Activated T-cell treated with anti-CD3 and anti-CD28 coated beads, Interleukin-2, amount 50 U/mL, for 4 hours (primary cell): ENCODE results near the gene PAK2. TPM values are rescaled to one million over a fixed set of nuclear protein-coding genes. Genes with fewer than 3 reads are reported as not detected.

Source experiments
- ATAC-seq, 2 donors: fragments of 200-7000 bp; cut with Tn5 transposase; one replicate each; pipeline ENCODE4 v1.10.0; 2021
- DNase-seq: peaks from one replicate; pipeline ENCODE4 v3.0.0-alpha.2; 2020
- H3K27me3 Mint-ChIP-seq: one replicate; pipeline ENCODE4 v1.8.0; 2021; ENCODE audit warnings: low read depth, mixed read lengths
- H3K36me3 Mint-ChIP-seq: one replicate; pipeline ENCODE4 v1.8.0; 2022; ENCODE audit warnings: mixed read lengths; ENCODE audit not compliant: insufficient read depth
- H3K4me1 Mint-ChIP-seq: one replicate; pipeline ENCODE4 v1.8.0; 2021; ENCODE audit warnings: low read depth, mixed read lengths
- H3K4me3 Mint-ChIP-seq: one replicate; pipeline ENCODE4 v1.8.0; 2021; ENCODE audit warnings: mild to moderate bottlenecking, moderate library complexity, mixed read lengths
- H3K9me3 Mint-ChIP-seq: one replicate; pipeline ENCODE4 v1.8.0; 2021; ENCODE audit warnings: mixed read lengths
- total RNA-seq, 3 donors: library from RNA; stranded (reverse); gene quantifications; one replicate each; pipeline ENCODE4 v1.2.1, GENCODE V29; 2021

Gene PAK2
- total RNA-seq, 3 donors from 2014 or later = 60.1 to 71.1 (median 65.8) TPM

GRCh38 chr3:196754091-196754981, 14.7 kb downstream of the PAK2 start:
- Mint-ChIP-seq H3K4me1 (peaks cover 63% of the 10 kb centered on the region), H3K4me3 (no peak overlapping the region), H3K9me3 (peaks cover 3% of the 10 kb centered on the region), H3K36me3 (peaks cover 37% of the 10 kb centered on the region), H3K27me3 (no peaks in the 10 kb centered on the region)
- DNase-seq = no peak
- peak in 1 of 2 donors; percentile 23 for ATAC-seq

GRCh38 chr3:196756732-196757131, 17.1 kb downstream of the PAK2 start:
- H3K4me3 Mint-ChIP-seq = no peak overlapping the region
- peaks cover 33% of the 10 kb centered on the region for H3K36me3 Mint-ChIP-seq
- DNase-seq (no peak), ATAC-seq (no peak)
- H3K9me3 Mint-ChIP-seq = peaks cover 3% of the 10 kb centered on the region
- H3K27me3 Mint-ChIP-seq = no peaks in the 10 kb centered on the region
- H3K4me1 Mint-ChIP-seq = peaks cover 55% of the 10 kb centered on the region

- H3K4me3 Mint-ChIP-seq = no peak overlapping the region
Observed at GRCh38 chr3:196757876-196758739, 18.5 kb downstream of the PAK2 start.

GRCh38 chr3:196763179-196763578, 23.5 kb downstream of the PAK2 start:
- Mint-ChIP-seq H3K4me1 (peaks cover 28% of the 10 kb centered on the region), H3K9me3 (no peaks in the 10 kb centered on the region), H3K4me3 (no peak overlapping the region), H3K27me3 (no peaks in the 10 kb centered on the region), H3K36me3 (peaks cover 17% of the 10 kb centered on the region)
- ATAC-seq (no peak), DNase-seq (no peak)

More at GRCh38 chr3:196757876-196758739, 18.5 kb downstream of the PAK2 start:
- H3K4me1 Mint-ChIP-seq = peaks cover 50% of the 10 kb centered on the region
- H3K36me3 Mint-ChIP-seq = peaks cover 36% of the 10 kb centered on the region
- no peak for DNase-seq
- ATAC-seq = peak; percentile 58 to 69
- no peaks in the 10 kb centered on the region for H3K27me3 Mint-ChIP-seq
- peaks cover 3% of the 10 kb centered on the region for H3K9me3 Mint-ChIP-seq

- ATAC-seq (no peak), DNase-seq (no peak)
- Mint-ChIP-seq H3K27me3 (no peaks in the 10 kb centered on the region), H3K36me3 (peaks cover 16% of the 10 kb centered on the region), H3K9me3 (no peaks in the 10 kb centered on the region), H3K4me1 (peaks cover 21% of the 10 kb centered on the region), H3K4me3 (no peak overlapping the region)
Observed at GRCh38 chr3:196765454-196765853, 25.8 kb downstream of the PAK2 start.

GRCh38 chr3:196771067-196771466, 31.4 kb downstream of the PAK2 start:
- Mint-ChIP-seq H3K4me1 (peaks cover 54% of the 10 kb centered on the region), H3K4me3 (no peak overlapping the region), H3K27me3 (no peaks in the 10 kb centered on the region), H3K36me3 (peaks cover 12% of the 10 kb centered on the region), H3K9me3 (no peaks in the 10 kb centered on the region)
- no peak for ATAC-seq
- DNase-seq = no peak

GRCh38 chr3:196772102-196772501, 32.4 kb downstream of the PAK2 start:
- DNase-seq (no peak), ATAC-seq (no peak)
- no peaks in the 10 kb centered on the region for H3K27me3 Mint-ChIP-seq
- peaks cover 58% of the 10 kb centered on the region for H3K4me1 Mint-ChIP-seq
- no peak overlapping the region for H3K4me3 Mint-ChIP-seq
- H3K9me3 Mint-ChIP-seq = no peaks in the 10 kb centered on the region
- peaks cover 9% of the 10 kb centered on the region for H3K36me3 Mint-ChIP-seq

- ATAC-seq (no peak), DNase-seq (no peak)
- H3K36me3 Mint-ChIP-seq = peaks cover 12% of the 10 kb centered on the region
- H3K27me3 Mint-ChIP-seq = no peaks in the 10 kb centered on the region
- H3K4me3 Mint-ChIP-seq = no peak overlapping the region
- peaks cover 63% of the 10 kb centered on the region for H3K4me1 Mint-ChIP-seq
- no peaks in the 10 kb centered on the region for H3K9me3 Mint-ChIP-seq
Observed at GRCh38 chr3:196772897-196773296, 33.2 kb downstream of the PAK2 start.

GRCh38 chr3:196774191-196774820, 34.6 kb downstream of the PAK2 start:
- no peaks in the 10 kb centered on the region for H3K9me3 Mint-ChIP-seq
- DNase-seq (no peak), ATAC-seq (no peak)
- no peaks in the 10 kb centered on the region for H3K27me3 Mint-ChIP-seq
- no peak overlapping the region for H3K4me3 Mint-ChIP-seq
- H3K4me1 Mint-ChIP-seq = peaks cover 74% of the 10 kb centered on the region
- H3K36me3 Mint-ChIP-seq = peaks cover 18% of the 10 kb centered on the region

- Mint-ChIP-seq H3K36me3 (peaks cover 24% of the 10 kb centered on the region), H3K9me3 (no peaks in the 10 kb centered on the region), H3K4me1 (peaks cover 76% of the 10 kb centered on the region), H3K4me3 (no peak overlapping the region), H3K27me3 (no peaks in the 10 kb centered on the region)
- ATAC-seq (peak in 1 of 2 donors; percentile 25), DNase-seq (no peak)
Observed at GRCh38 chr3:196774848-196775422, 35.3 kb downstream of the PAK2 start.

- H3K4me3 Mint-ChIP-seq = no peak overlapping the region
- peaks cover 28% of the 10 kb centered on the region for H3K36me3 Mint-ChIP-seq
- DNase-seq = no peak
- H3K9me3 Mint-ChIP-seq = no peaks in the 10 kb centered on the region
- no peaks in the 10 kb centered on the region for H3K27me3 Mint-ChIP-seq
- peaks cover 76% of the 10 kb centered on the region for H3K4me1 Mint-ChIP-seq
- no peak for ATAC-seq
Observed at GRCh38 chr3:196775938-196776337, 36.3 kb downstream of the PAK2 start.

GRCh38 chr3:196777836-196778235, 38.2 kb downstream of the PAK2 start:
- ATAC-seq = no peak
- Mint-ChIP-seq H3K36me3 (peaks cover 27% of the 10 kb centered on the region), H3K27me3 (no peaks in the 10 kb centered on the region), H3K4me3 (no peak overlapping the region), H3K9me3 (no peaks in the 10 kb centered on the region), H3K4me1 (peaks cover 64% of the 10 kb centered on the region)
- DNase-seq = no peak

GRCh38 chr3:196778755-196779154, 39.1 kb downstream of the PAK2 start:
- H3K4me3 Mint-ChIP-seq = no peak overlapping the region
- ATAC-seq = no peak
- no peak for DNase-seq
- H3K9me3 Mint-ChIP-seq = no peaks in the 10 kb centered on the region
- no peaks in the 10 kb centered on the region for H3K27me3 Mint-ChIP-seq
- peaks cover 36% of the 10 kb centered on the region for H3K36me3 Mint-ChIP-seq
- H3K4me1 Mint-ChIP-seq = peaks cover 56% of the 10 kb centered on the region

- Mint-ChIP-seq H3K4me3 (no peak overlapping the region), H3K9me3 (no peaks in the 10 kb centered on the region), H3K4me1 (peaks cover 37% of the 10 kb centered on the region), H3K36me3 (peaks cover 52% of the 10 kb centered on the region), H3K27me3 (no peaks in the 10 kb centered on the region)
- ATAC-seq = no peak
- no peak for DNase-seq
Observed at GRCh38 chr3:196782511-196782910, 42.9 kb downstream of the PAK2 start.
